Measurements from ENCODE around the gene DPP6. TPM values are rescaled to one million over a fixed set of nuclear protein-coding genes. Genes with fewer than 3 reads are reported as not detected.

DPP6 gene
- total and polyA plus RNA-seq, 12 donors = 0.07 to 2.1 (median 0.16) TPM; not detected in 4

DNA sequence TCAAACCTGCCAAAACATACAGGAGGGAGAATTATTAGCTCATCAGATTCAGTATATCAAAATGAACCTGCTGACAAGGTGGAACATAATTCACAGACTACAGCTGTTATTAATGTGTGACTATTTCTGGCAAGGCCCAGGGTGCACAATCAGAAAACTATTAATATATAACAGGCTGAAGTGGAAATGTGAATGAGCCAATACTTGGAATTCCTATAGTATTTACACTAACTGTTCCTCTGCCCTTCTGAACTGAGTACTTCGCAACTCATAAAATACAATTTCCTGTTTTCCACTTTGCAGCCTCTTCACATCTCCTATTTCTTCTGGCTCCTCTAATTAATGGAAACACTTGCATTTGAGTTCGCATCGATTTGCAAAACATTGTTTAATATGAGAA is 330.8 kb downstream of the DPP6 start:
- TF ChIP-seq, protein P1, sequence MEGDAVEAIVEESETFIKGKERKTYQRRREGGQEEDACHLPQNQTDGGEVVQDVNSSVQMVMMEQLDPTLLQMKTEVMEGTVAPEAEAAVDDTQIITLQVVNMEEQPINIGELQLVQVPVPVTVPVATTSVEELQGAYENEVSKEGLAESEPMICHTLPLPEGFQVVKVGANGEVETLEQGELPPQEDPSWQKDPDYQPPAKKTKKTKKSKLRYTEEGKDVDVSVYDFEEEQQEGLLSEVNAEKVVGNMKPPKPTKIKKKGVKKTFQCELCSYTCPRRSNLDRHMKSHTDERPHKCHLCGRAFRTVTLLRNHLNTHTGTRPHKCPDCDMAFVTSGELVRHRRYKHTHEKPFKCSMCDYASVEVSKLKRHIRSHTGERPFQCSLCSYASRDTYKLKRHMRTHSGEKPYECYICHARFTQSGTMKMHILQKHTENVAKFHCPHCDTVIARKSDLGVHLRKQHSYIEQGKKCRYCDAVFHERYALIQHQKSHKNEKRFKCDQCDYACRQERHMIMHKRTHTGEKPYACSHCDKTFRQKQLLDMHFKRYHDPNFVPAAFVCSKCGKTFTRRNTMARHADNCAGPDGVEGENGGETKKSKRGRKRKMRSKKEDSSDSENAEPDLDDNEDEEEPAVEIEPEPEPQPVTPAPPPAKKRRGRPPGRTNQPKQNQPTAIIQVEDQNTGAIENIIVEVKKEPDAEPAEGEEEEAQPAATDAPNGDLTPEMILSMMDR (IDR thresholded peaks at IDR 0.05) = no peak
- Histone ChIP-seq H3K27me3 (no peaks in the 10 kb centered on the region), H3K4me3 (no peak overlapping the region), H3K27ac (no peak overlapping the region), H3K36me3 (no peaks in the 10 kb centered on the region), H3K4me1 (peaks cover 0 to 6% (median 0%) of the 10 kb centered on the region in 9 donors), H3K9me3 (peaks cover 0 to 13% (median 0%) of the 10 kb centered on the region in 11 donors)
- DNase-seq (no peak), ATAC-seq (peak in 1 of 8 donors; percentile 33)
- intact Hi-C loops (cut with DNase I) = no loop called here
- WGBS, 2 donors = 67 to 74% methylated on average over 3 of the region's 3 CpGs

DNA sequence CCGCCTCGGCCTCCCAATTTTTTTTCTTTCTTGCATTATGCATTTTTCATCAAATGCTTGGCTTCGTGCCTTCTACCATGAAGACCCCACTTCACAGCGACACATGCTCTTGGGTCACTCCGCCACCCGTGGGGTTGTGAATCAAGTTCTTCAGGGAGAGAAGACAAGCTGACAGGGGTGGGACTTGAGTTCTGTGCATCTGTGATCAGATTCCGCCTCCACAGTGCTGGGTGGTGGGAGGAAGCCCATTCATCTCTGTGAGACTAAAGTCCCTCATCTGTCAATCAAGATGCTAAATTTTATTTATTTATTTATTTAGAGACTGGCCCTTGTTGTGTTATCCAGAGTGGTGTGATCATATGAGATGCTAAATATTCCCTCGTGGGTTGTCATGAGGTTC is 333.0 kb downstream of the DPP6 start:
- intact Hi-C loops (cut with DNase I) = no loop called here

DNA sequence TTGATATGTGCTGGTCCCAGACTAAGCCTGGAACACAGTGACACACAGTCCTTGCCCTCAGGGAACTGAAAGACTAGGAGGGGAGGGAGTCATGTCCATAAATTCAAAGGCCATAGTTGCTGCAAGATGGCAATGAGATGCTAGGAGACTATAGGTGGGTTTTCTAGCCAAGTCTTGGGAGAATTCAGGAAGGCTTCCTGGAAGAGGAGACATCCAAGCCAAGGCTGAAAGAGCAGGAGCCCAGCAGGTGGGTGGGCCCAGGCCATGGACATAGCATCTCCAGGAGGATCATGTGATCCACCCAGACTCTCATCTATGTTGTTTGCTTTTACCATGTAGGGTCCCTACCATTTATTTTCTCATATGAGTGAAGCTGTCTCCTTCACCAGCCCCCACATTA is 335.1 kb downstream of the DPP6 start:
- TF ChIP-seq, protein P1 (IDR thresholded peaks at IDR 0.05) = no peak
- intact Hi-C loops (cut with DNase I) = no loop called here
- ATAC-seq = no peak

More for the DNA sequence above, 333.0 kb downstream of the DPP6 start:
- TF ChIP-seq, protein P1 (IDR thresholded peaks at IDR 0.05) = no peak
- Histone ChIP-seq H3K36me3 (no peaks in the 10 kb centered on the region), H3K4me3 (no peak overlapping the region), H3K27ac (no peak overlapping the region), H3K9me3 (peaks cover 0 to 19% (median 0%) of the 10 kb centered on the region in 11 donors), H3K4me1 (peaks cover 0 to 4% (median 0%) of the 10 kb centered on the region in 9 donors), H3K27me3 (no peaks in the 10 kb centered on the region)
- WGBS, 2 donors = 82 to 87% methylated on average over 8 of the region's 8 CpGs
- DNase-seq (no peak), ATAC-seq (no peak)

DNA sequence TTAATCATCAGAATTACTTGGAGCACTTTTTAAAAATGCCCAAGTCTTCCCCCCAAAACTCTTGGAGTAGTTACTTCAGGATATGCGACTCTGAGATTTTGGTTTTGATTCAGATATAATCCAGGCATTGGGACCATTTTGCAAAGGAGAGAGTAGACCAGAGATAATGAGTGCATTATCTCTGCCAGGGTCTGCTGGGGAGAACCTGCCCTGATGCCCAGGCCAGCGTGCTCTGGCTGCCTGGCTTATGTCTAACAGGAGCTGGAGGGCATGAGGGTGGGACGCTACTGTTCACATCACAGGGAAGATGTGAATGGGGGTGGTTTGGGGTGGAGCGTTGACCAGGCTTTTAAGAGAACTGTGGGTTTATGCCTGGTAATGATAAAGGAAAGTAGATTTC is 336.2 kb downstream of the DPP6 start:
- Histone ChIP-seq H3K27me3 (no peaks in the 10 kb centered on the region), H3K27ac (no peak overlapping the region), H3K4me3 (no peak overlapping the region), H3K36me3 (no peaks in the 10 kb centered on the region), H3K9me3 (peaks cover 0 to 27% (median 0%) of the 10 kb centered on the region in 11 donors), H3K4me1 (no peaks in the 10 kb centered on the region)
- intact Hi-C loops (cut with DNase I) = no loop called here
- ATAC-seq (no peak), DNase-seq (no peak)
- TF ChIP-seq, protein P1 (IDR thresholded peaks at IDR 0.05) = no peak
- WGBS, 2 donors = 57 to 63% methylated on average over 4 of the region's 4 CpGs

More for the DNA sequence above, 335.1 kb downstream of the DPP6 start:
- DNase-seq = no peak
- Histone ChIP-seq H3K4me3 (no peak overlapping the region), H3K36me3 (no peaks in the 10 kb centered on the region), H3K27me3 (no peaks in the 10 kb centered on the region), H3K9me3 (peaks cover 0 to 31% (median 0%) of the 10 kb centered on the region in 11 donors), H3K27ac (no peak overlapping the region), H3K4me1 (no peaks in the 10 kb centered on the region)
